HG03045 (cell line): ENCODE measurements around the gene MBNL2.

Source experiments
- ATAC-seq: cut with Tn5 transposase; IDR thresholded peaks from one replicate; pipeline ENCODE4 v1.9.1; 2021; ENCODE audit warnings: mild to moderate bottlenecking, moderate library complexity; ENCODE audit not compliant: unreplicated experiment

MBNL2 gene

DNA sequence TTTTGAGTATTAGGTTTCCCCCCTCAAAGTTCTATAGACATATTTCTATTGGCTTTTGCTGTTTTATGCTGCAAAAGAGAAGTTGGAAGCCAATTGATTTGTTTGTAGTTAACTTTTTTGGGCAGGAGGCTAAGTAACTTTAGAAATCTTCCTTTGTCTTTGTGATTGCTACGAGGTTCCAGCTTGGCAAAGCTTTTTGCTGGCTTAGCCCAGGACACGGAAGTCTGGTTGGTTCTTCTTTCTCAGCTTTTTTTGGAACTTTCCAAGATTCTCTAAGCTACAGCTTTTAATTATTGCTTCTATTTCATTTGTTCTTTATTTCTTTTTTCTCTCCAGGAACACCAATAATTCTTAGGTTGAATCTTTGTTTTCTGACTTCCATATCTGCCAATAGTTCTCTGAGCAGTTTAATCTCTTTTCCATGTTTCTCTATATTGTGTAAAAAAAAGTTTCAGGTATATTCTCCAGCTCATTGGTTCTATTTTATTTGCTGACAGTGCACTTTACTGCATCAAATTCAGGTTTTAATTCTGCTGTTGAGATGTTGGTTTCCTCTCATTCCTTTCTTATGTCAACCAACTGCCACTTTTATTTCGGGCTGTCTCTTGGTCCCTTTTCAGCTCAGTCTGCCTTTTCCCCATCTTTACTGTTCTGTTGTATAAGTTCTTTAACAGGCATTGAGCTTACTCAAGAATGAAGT lies 27.8 kb downstream of the MBNL2 start:
- ATAC-seq: no peak

DNA sequence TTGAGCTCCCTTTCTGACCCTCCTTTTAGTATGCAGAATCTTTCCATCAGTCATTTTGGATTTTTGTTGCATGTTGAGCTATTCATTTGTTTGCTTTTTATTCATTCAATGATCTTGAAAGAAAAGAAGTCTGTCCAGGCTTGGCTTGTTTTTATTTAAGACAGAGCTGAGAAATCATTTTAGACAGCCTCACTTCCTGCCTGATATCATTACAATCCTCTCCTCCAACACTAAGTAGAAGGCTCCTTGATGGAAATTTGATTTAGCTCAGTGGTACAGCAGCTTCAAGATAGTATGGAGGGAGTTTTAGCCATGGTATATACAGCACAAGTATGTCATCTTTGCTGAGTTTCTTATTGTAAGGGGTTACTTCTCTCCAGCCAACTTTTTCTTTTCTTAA lies 28.4 kb downstream of the MBNL2 start:
- no peak for ATAC-seq

DNA sequence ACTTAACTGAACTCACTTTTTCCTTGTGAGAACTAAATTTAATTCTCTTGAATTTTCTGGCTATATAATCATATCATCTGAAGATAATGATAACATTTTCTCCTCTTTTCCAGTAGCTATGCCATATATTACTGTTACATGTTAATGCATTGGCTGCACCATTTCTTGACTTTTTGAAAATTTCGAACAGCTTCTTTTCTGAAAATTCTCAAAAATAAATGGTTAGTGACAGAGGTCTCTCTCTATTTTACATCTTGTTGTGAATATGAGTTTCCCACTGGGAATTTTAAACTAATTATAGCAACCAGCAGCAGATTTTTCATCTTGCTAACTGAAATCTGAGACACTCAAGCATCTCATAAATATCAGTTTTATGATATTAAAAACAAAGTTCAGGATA lies 30.6 kb downstream of the MBNL2 start:
- no peak for ATAC-seq

DNA sequence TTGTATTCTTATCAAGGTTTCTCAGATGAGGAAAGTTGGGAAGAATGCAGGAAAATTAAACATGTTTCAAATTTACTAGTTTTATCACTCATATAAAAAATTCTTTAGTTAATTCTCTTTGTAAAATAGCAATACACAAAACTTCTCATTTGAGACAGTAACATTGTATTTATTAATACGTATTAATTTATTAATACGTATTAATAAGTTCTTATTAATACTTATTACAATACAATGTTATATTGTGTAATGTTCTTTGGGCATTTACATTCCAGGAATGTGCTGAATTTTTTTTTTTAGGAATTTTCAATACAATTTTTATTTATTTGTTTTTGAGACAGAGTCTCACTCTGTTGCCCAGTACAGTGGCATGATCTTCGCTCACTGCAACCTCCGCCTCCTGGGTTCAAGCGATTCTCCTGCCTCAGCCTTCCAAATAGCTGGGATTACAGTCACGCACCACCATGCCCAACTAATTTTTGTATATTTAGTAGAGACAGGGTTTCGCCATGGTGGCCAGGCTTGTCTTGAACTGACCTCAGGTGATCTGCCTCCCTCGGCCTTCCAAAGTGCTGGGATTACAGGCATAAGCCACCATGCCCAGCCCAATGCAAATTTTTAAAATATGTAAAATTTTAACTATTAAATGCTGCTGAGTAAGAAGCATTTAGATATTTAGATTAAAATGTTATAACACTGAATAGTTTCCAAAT lies 31.6 kb downstream of the MBNL2 start:
- ATAC-seq: no peak

DNA sequence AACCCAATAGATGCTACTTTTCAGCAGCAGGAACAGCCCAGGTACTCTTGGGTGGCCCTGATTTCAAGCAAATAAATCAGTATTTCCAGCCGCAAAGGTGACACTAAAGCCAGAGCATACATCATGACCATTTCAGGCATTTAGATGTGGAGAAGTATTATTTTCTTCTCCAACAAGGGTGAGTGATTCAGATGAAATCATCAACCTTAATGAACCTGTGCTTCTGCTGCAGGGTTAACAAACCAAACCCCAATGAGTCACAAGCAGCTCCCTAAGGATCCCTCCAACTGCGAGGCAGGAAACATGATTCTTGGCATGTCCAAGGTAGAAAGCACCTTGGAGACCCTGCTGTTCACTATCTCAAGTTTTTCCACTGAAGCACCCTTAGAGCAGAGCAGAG lies 32.7 kb downstream of the MBNL2 start:
- no peak for ATAC-seq

DNA sequence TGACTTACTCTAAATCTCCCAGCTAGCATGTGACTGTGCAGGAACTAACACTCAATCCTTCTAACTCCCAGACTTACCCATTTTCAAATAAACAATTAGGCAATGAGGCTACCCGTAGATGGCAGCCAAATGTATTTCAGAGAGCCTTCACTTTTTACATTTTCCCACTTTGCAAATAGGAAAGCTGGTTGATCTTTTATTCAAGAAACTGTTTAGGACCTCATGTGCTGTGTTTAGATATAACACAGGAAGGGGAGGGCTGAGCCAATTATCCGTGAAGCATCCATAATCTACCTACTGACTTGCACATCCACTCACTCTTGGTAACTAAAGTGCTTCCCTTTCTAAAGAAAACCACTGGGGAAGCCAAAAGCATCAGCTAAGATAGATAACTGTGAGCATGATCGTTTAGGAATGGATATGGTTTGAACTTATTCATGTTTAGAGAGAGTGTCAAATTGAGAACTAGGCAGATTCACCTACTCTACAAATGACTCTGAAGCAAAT lies 33.4 kb downstream of the MBNL2 start:
- no peak for ATAC-seq

DNA sequence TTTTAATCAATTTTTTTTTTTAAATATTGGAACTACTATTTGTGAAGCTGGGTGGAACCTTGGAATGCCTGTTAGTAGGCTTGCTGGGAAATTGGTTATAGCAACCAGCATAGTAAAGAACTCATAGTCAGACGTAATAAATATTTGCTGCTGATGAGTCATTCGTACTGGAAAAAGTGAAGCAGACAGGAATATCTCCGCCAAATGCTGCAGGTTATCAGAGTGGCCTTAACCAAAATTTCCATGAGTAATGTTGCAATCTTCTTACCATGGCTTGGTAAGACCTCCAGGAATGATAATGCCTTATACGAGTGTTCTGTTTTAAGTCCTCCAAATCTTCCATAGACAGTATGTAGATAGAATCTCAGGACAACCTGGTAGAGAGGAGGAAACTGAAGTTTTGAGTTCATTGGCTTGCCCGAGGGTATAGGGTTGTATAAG lies 34.2 kb downstream of the MBNL2 start:
- no peak for ATAC-seq

DNA sequence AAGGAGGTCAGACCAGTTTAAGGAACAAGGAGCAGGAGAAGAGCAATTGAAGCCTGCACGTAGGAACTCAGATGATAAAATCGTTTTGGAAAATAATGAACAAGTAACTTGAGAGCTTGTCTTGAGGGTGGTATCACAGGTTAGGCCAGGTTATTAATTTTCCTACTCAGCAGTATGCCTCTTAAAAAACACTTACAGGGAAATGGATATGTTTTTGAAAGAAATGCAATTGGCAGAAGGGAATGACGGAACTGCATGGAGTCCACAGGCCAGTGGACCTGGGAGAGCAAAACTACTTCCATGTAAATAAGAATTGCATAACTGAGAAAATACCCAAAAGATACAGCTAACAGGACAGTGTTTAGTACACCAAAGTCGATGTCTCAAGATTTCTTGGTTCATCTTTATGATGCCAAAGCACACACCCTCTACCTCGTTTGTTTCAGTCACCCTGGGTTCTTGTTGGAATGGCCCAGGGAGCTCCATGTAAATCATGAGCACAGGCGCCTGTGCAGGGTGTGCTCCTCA lies 35.2 kb downstream of the MBNL2 start:
- ATAC-seq: no peak

DNA sequence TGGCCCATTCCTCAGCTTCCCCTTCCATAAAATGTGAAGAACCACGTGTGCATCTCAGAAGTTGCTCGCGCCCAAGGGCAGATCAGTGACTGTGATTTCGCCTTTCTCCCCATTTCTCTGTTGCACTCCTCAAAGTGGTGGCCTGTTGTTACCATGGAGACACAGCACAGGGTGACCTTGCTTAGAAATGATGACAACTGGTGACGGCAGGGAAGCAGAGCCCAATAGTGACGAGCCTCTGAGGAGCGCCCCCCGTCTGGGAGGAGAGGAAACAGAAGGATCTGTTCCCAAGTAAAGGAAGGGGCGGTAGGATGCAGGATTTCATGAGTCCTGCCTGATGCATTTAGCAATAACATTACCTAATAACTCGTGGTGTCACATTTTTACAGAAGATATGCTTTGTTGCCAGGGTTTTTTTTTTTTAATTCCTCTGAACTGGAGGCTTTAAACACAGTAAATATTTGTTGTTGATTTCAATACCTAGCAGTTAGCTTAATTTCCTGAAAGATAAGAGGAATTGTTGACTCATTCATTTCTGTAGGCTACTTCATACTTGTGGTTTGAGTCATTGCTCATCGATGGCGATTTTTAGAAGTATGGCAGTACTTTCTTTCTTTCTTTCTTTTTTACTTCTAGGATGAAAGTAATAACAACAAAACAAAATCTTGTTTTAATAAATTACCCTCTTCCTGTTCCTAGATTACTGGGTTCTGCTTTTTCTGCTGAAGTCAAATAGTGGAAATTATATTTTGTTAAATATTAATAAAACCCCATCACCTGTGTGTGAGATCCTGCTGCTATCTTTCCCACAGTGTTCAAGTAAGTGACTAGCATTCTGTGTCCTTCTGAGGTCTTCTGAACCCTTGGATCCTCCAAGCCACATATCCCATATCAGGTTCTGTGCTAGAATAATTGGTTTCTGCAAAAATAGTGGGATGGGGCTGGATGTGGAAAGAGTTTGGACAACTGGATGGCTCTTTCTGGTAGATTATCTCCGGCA lies 36.0 kb downstream of the MBNL2 start:
- peak; percentile 65 for ATAC-seq

DNA sequence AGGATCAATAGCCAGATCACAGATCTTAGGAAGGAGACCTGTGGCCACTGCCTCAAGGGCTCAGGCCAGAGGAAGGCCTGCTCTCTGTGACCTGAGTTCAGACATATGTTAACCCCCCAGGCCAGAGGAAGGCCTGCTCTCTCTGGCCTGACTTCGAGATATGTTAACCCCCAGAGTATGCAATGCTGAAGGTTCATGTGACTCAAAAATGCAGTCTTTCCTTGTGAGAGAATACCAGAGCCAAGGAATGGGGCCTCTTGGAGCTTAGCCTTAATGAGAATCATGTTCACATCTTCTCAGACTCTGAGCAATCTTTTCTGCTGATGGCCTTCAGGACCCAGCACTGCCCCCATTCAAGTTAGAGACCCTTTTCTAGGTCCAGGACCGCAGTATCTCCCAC lies 36.7 kb downstream of the MBNL2 start:
- ATAC-seq: no peak

DNA sequence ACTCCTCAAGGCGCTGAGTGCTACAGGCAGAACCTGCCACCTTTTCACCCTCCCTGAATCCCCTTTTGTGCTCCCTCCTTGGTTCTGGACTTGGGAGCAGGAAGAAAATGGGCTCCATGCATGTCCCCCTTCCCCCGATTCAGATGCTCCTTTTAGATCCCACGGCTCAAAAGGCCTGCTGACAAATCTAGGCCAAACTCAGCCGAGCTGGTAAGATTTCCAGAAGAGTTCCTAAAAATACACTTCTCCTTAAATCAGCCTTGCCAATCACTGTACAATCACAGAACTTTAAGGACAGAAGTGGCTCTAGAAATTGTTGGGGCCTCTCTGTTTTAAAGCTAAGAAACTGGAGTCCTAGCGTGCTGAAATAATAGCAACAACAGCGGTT lies 37.3 kb downstream of the MBNL2 start:
- no peak for ATAC-seq

DNA sequence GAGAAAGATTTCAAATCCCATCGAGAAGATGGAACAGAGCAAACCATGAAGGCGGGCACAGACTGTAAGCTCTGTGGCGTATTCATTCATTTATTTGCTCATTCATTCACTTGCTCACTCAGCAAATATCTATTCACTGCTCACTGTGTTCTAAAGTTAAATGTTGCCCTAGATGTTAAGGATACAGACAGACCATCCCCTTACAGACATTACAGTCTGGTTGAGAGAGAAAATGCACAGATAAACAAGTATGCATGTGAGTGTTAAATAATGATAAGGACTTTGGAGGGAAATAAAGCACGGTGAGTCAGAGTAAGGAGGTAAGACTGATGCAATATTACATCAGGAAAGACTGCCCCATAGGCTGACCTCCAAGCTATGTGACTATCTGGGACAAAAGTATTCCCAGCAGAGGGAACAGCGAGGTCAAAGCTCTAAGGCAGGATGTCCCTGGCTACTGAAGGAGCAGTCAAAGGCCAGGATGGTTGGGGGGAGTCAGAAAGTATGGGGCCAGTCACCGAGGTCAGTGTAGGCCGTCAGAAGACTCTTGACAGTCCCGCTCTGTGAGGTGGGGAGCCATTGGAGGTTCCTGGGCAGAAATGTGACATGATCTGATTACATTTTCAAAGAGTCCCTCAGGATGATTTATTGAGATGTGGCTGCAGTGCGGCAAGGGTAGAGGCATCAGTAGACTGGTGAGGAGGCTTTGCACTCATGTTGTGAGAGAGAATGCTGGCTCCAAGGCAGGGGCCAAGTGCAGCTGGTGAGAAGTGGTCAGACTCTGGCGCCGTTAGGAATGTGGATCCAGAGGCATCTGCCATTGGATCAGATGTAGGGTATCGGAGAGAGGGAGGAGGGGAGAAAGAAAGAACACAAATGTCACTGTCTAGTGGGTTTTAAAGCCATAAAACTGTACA lies 37.9 kb downstream of the MBNL2 start:
- ATAC-seq: no peak

DNA sequence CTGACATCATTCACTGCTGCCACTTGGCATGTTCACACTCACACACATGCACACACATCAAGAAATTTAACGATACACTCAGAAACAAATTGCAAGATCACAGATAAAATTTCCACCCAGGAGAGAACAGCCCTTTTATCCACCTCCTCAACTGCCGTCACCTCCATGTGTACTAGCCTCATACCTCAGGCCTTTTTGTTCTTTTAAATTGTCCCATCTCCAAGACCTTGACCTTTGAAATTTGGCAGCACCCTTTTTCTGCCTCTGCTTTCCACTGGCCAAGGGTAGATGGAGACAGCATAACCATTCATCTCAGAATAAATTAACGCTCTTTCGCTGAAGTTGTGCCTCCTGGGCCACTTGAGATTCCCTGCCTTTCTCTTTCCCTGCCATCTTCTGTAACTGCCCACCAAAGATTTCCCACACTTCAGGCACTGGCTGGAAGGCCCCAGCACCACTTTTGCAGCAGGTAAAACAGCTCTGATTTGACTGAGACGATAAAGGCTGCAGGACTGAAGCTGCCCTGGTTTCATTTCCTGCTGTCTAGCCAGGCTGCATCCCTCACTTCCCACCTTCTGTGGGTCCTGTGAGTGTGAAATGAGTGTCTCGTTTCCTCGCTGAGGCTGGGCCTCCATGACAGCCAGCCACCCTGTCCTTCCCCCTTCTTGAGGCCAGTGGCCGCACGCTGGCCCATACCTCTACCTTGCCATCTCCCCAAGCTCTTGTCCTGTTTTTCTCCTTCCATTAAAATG lies 39.3 kb downstream of the MBNL2 start:
- peak; percentile 55 for ATAC-seq

DNA sequence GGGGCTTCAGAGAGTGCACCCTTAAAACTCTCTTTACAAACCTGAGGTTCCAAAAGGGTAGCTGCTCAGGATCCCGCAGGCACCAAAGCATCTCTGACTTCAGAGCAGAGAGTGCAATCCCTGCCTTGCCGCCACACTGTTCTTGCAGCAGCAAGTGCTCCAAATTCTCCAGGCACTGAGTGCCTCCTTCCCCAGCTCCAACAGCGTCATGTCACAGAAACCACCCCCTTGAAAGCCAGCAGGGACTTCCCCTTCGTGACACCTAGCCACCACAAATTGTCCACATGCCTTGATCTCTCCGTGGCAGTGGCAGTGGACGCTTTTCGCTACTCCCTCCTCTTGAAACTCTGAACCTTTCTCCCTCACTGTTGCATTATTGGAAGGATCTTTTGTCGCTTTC lies 39.9 kb downstream of the MBNL2 start:
- ATAC-seq: no peak

DNA sequence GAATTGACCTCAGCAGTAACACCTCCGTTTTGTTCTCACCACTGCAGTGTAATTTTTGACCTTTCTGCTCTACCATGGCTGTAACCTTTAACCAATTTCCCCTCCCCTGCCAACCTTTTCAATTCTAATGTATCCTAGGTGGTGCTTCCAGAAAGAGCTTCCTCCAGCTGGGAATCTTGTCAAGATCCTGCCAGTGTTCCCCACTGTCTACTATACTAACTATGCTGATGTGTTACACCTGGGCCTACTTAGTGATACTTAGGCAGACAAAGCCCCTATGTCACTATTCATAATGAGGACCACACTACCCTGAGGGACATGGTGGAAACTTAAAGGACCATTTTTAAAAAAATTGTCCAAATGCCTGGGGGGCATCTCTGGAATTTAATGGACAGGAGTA lies 41.0 kb downstream of the MBNL2 start:
- ATAC-seq: no peak

DNA sequence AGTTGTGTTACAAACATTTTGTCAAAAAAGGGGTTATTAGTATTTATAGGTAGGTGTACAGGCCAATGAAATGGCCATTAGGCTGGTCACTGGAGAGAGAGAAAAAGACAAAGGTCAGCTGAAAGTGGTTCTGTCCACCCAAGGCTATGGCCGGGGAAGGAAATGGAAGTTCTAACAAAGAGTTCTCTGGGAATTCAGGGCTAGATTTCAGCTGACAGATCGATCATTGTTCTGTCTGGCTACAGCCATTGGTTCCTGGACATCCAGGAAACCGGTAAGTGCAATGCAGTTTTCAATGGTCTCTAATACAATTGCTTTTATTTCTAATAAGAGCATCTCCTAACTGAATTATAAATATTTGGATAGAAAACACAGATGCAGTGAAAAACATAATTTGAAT lies 42.5 kb downstream of the MBNL2 start:
- ATAC-seq: no peak

DNA sequence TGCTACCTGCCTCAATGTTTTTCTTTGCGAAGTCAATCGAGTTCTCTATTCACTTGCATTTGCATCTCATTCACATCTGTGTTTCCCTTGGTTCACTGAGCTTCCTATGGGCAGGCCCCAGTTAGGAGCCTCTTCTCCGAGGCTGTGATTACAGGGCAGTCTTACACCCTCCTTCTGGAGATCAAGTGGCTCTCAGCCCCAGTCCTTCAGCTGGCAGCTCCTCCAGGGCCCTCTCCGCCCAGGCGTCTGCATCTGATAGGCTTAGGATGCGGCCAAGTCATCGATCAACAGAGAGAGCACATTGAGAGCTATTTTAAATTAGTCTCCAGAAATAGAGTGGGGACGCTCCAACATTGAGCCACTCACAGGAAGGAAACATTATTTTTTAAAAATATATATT lies 44.2 kb downstream of the MBNL2 start:
- no peak for ATAC-seq

DNA sequence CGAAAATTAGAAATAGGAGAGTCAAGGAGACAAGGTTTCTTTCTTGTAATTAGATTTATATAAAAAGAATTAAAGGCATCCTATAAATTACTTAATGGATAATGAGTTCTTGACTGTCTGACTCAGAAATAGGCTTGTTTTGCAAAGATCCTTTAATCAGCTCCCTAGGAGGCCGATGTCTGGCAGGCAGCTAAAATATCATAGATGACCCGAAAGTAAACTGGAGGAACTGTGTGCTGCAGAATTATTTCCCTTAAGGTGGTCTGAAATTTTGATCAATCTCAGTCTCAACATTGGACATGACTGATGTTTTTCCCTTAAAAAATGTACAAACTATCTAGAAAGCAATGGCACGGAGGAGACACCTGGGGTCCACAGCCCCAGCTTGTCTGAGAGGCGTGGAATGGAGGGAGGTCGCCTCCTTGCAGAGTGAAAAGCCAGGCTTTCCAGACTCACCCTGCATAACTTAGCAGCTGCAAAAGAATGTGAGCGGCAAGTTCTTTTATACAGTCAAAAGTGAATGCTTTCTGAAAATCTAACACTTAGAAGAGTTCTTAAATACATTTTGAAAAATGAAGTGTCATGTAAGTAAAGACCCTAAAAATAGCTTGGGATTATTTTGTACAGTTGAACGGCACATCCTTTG lies 44.8 kb downstream of the MBNL2 start:
- ATAC-seq: no peak
